Ascending aorta (tissue), 2 donors: ENCODE data around the gene CD93. TPM values are rescaled to one million over a fixed set of nuclear protein-coding genes. Genes with fewer than 3 reads are reported as not detected.
A peak's percentile ranks its signal among the peaks of the same experiment; 100 is the strongest.

Experiments
- DNase-seq, 2 donors: peaks; one replicate each; pipeline ENCODE4 v3.0.0-alpha.2; 2019; ENCODE audit warnings: low spot score in 2 of 2
- H3K27ac ChIP-seq, 2 donors: fragments of 200-600 bp; sonication (generic); one replicate each; pipeline ENCODE4 v1.5.1; 2016 to 2017; ENCODE audit warnings: mild to moderate bottlenecking in 1 of 2
- H3K27me3 ChIP-seq: fragments of 200-600 bp; sonication (generic); one replicate; pipeline ENCODE4 v1.5.1; 2017
- H3K36me3 ChIP-seq, 2 donors: fragments of 200-600 bp; sonication (generic); one replicate each; pipeline ENCODE4 v1.5.1; 2016
- H3K4me1 ChIP-seq, 2 donors: fragments of 200-600 bp; sonication (generic); one replicate each; pipeline ENCODE4 v1.5.1; 2016 to 2017; ENCODE audit warnings: mild to moderate bottlenecking in 1 of 2
- H3K4me3 ChIP-seq, 2 donors: fragments of 200-600 bp; sonication (generic); one replicate each; pipeline ENCODE4 v1.5.1; 2016 to 2017; ENCODE audit warnings: mild to moderate bottlenecking in 1 of 2
- H3K9me3 ChIP-seq, 2 donors: fragments of 200-600 bp; sonication (generic); one replicate each; pipeline ENCODE4 v1.5.1; 2016
- CTCF ChIP-seq, 3 experiments: fragments of 200-600 bp in 2 of 3; fragments of 450-650 bp in 1 of 3; sonication (generic) in 2 of 3; IDR thresholded peaks; one replicate each; pipeline ENCODE4 v1.5.1; 2016 to 2019; ENCODE audit warnings: antibody characterized with exemption in 3 of 3, mild to moderate bottlenecking in 1 of 3, moderate library complexity in 1 of 3
- intact Hi-C: fragments of 100-400 bp; cut with DNase I; formaldehyde crosslinking; loops from one replicate; pipeline ENCODE4 v1.15.1; 2023
- total RNA-seq: library from RNA; depleted of rRNA; stranded (reverse); fragments of >200 nt; gene quantifications from one replicate; pipeline ENCODE4 v1.1.0, GENCODE V29; 2016

CD93 gene
- total RNA-seq, 1 donor from 2014 or later = 206 TPM

GRCh38 chr20:23088866-23089265 is 2.7 kb upstream of the CD93 start:
- Histone ChIP-seq H3K4me3 (no peak overlapping the region), H3K4me1 (peaks cover 8 to 39% of the 10 kb centered on the region in 2 donors), H3K27me3 (no peaks in the 10 kb centered on the region), H3K27ac (no peak overlapping the region), H3K36me3 (no peaks in the 10 kb centered on the region), H3K9me3 (no peaks in the 10 kb centered on the region)
- TF ChIP-seq CTCF (IDR thresholded peaks at IDR 0.05) = no peak
- intact Hi-C loops = no loop called here
- no peak for DNase-seq

- no peak for TF ChIP-seq CTCF (IDR thresholded peaks at IDR 0.05)
- Histone ChIP-seq H3K36me3 (no peaks in the 10 kb centered on the region), H3K27me3 (no peaks in the 10 kb centered on the region), H3K4me3 (no peak overlapping the region), H3K4me1 (peaks cover 8 to 47% of the 10 kb centered on the region in 2 donors), H3K9me3 (no peaks in the 10 kb centered on the region), H3K27ac (peak overlapping the region; percentile 90 to 99)
- intact Hi-C loops = loop anchor here (2.0 kb wide), 1 partner anchor 57 kb away; no protein-coding TSS in a partner anchor
- no peak for DNase-seq
These were observed 1.6 kb upstream of the CD93 start for GRCh38 chr20:23087587-23088251.

- TF ChIP-seq CTCF (IDR thresholded peaks at IDR 0.05) = no peak
- no peaks in the 10 kb centered on the region for H3K27me3 ChIP-seq
- H3K9me3 ChIP-seq = no peaks in the 10 kb centered on the region
- intact Hi-C loops = loop anchor here (1.0 to 2.0 kb wide), 2 partner anchors 25 to 58 kb away; no protein-coding TSS in a partner anchor
- H3K27ac ChIP-seq = peak overlapping the region; percentile 90 to 99
- peaks cover 8 to 45% of the 10 kb centered on the region in 2 donors for H3K4me1 ChIP-seq
- DNase-seq = no peak
- no peaks in the 10 kb centered on the region for H3K36me3 ChIP-seq
- H3K4me3 ChIP-seq = peak overlapping the region; percentile 29 to 44
These were observed 847 bp upstream of the CD93 start for GRCh38 chr20:23086931-23087411.

GRCh38 chr20:23085436-23086055 is 578 bp downstream of the CD93 start:
- Histone ChIP-seq H3K9me3 (no peaks in the 10 kb centered on the region), H3K4me1 (peaks cover 8 to 42% of the 10 kb centered on the region in 2 donors), H3K27me3 (no peaks in the 10 kb centered on the region), H3K4me3 (peak overlapping the region; percentile 29 to 44), H3K27ac (peak overlapping the region; percentile 90 to 99), H3K36me3 (no peaks in the 10 kb centered on the region)
- no peak for TF ChIP-seq CTCF (IDR thresholded peaks at IDR 0.05)
- intact Hi-C loops = loop anchor here (1.0 to 2.0 kb wide), 2 partner anchors 23 to 59 kb away; no protein-coding TSS in a partner anchor
- DNase-seq = no peak

- H3K27ac ChIP-seq = peak overlapping the region; percentile 90 to 99
- DNase-seq = no peak
- intact Hi-C loops = no loop called here
These were observed 1.2 kb downstream of the CD93 start for GRCh38 chr20:23084845-23085365.

More at GRCh38 chr20:23084845-23085365, 1.2 kb downstream of the CD93 start:
- Histone ChIP-seq H3K27me3 (no peaks in the 10 kb centered on the region), H3K9me3 (no peaks in the 10 kb centered on the region), H3K4me1 (peaks cover 8 to 42% of the 10 kb centered on the region in 2 donors), H3K36me3 (no peaks in the 10 kb centered on the region), H3K4me3 (peak overlapping the region; percentile 32 to 44)
- no peak for TF ChIP-seq CTCF (IDR thresholded peaks at IDR 0.05)
